Upper lobe of left lung (tissue), 4 donors: ENCODE results near the gene MSH6.

ENCODE experiments used
- EP300 ChIP-seq, 4 donors: sonication (generic); formaldehyde crosslinking; IDR thresholded peaks; one replicate each; pipeline ENCODE4 v1.5.1; 2017; ENCODE audit warnings: antibody characterized with exemption in 4 of 4, control low read depth in 2 of 4
- POLR2AphosphoS5 ChIP-seq, 2 donors: sonication (generic); formaldehyde crosslinking; IDR thresholded peaks; one replicate each; pipeline ENCODE4 v1.5.1; 2017; ENCODE audit warnings: antibody characterized with exemption in 2 of 2
- TF ChIP-seq, protein P1 (sequence below), 6 experiments: fragments of 450-650 bp in 4 of 6; fragments of 200-600 bp in 2 of 6; sonication (generic) in 2 of 6; IDR thresholded peaks; one replicate each; pipeline ENCODE4 v1.5.1; 2016 to 2019; ENCODE audit warnings: antibody characterized with exemption in 6 of 6

- TF ChIP-seq EP300 (IDR thresholded peaks at IDR 0.05) (no peak), POLR2AphosphoS5 (IDR thresholded peaks at IDR 0.05) (no peak)
- TF ChIP-seq, protein P1, sequence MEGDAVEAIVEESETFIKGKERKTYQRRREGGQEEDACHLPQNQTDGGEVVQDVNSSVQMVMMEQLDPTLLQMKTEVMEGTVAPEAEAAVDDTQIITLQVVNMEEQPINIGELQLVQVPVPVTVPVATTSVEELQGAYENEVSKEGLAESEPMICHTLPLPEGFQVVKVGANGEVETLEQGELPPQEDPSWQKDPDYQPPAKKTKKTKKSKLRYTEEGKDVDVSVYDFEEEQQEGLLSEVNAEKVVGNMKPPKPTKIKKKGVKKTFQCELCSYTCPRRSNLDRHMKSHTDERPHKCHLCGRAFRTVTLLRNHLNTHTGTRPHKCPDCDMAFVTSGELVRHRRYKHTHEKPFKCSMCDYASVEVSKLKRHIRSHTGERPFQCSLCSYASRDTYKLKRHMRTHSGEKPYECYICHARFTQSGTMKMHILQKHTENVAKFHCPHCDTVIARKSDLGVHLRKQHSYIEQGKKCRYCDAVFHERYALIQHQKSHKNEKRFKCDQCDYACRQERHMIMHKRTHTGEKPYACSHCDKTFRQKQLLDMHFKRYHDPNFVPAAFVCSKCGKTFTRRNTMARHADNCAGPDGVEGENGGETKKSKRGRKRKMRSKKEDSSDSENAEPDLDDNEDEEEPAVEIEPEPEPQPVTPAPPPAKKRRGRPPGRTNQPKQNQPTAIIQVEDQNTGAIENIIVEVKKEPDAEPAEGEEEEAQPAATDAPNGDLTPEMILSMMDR (IDR thresholded peaks at IDR 0.05): no peak
Measured at GRCh38 chr2:47779426-47779790, 3.5 kb upstream of the MSH6 start.
